Tibial artery (tissue), 4 donors: ENCODE data around the gene CNRIP1.

Source experiments
- DNase-seq, 2 donors: peaks; one replicate each; pipeline ENCODE4 v3.0.0-alpha.2; 2019
- H3K27ac ChIP-seq, 2 donors: fragments of 200-600 bp; sonication (generic) in 1 of 2; 1 replicate in 1 of 2; 2 replicates in 1 of 2; pipeline ENCODE4 v1.5.1; 2018 to 2019; ENCODE audit warnings: mild to moderate bottlenecking in 1 of 2
- H3K27me3 ChIP-seq, 2 donors: fragments of 200-600 bp; sonication (generic) in 1 of 2; one replicate each; pipeline versions ENCODE4 v1.5.1 to v1.6.0; 2016 to 2019
- H3K36me3 ChIP-seq, 3 donors: fragments of 200-600 bp; sonication (generic) in 2 of 3; one replicate each; pipeline ENCODE4 v1.5.1; 2016 to 2019; ENCODE audit warnings: mild to moderate bottlenecking in 2 of 3
- H3K4me1 ChIP-seq, 4 donors: fragments of 200-600 bp; sonication (generic) in 2 of 4; 1 replicate in 3 of 4; 2 replicates in 1 of 4; pipeline ENCODE4 v1.5.1; 2016 to 2019
- H3K4me3 ChIP-seq, 2 donors: fragments of 200-600 bp; sonication (generic) in 1 of 2; 1 replicate in 1 of 2; 2 replicates in 1 of 2; pipeline ENCODE4 v1.5.1; 2018 to 2019; ENCODE audit warnings: mild to moderate bottlenecking in 2 of 2
- H3K9me3 ChIP-seq, 3 donors: fragments of 200-600 bp; sonication (generic) in 1 of 3; one replicate each; pipeline ENCODE4 v1.5.1; 2016 to 2019
- CTCF ChIP-seq, 2 experiments: fragments of 200-600 bp in 1 of 2; fragments of 450-650 bp in 1 of 2; IDR thresholded peaks; one replicate each; pipeline ENCODE4 v1.5.1; 2017 to 2019; ENCODE audit warnings: antibody characterized with exemption in 2 of 2, mild to moderate bottlenecking in 1 of 2, moderate library complexity in 1 of 2
- intact Hi-C: fragments of 100-400 bp; cut with DNase I; formaldehyde crosslinking; loops from one replicate; pipeline ENCODE4 v1.15.0; 2023; ENCODE audit warnings: low total_unique reads

CNRIP1 gene

GRCh38 chr2:68295516-68295915, 24.2 kb downstream of the CNRIP1 start:
- Histone ChIP-seq H3K4me3 (no peak overlapping the region), H3K9me3 (no peaks in the 10 kb centered on the region), H3K27ac (no peak overlapping the region), H3K4me1 (no peaks in the 10 kb centered on the region), H3K36me3 (no peaks in the 10 kb centered on the region), H3K27me3 (no peaks in the 10 kb centered on the region)
- no peak for DNase-seq
- TF ChIP-seq CTCF (IDR thresholded peaks at IDR 0.05), result no peak
- intact Hi-C loops, result no loop called here

- no peaks in the 10 kb centered on the region for H3K36me3 ChIP-seq
- no peaks in the 10 kb centered on the region for H3K4me1 ChIP-seq
- no peaks in the 10 kb centered on the region for H3K9me3 ChIP-seq
- no peak overlapping the region for H3K27ac ChIP-seq
- DNase-seq, result no peak
- no peaks in the 10 kb centered on the region for H3K27me3 ChIP-seq
- no peak overlapping the region for H3K4me3 ChIP-seq
- intact Hi-C loops, result no loop called here
- no peak for TF ChIP-seq CTCF (IDR thresholded peaks at IDR 0.05)
Observed at GRCh38 chr2:68294913-68295312, 24.8 kb downstream of the CNRIP1 start.

GRCh38 chr2:68294187-68294586, 25.6 kb downstream of the CNRIP1 start:
- intact Hi-C loops, result no loop called here
- no peak for TF ChIP-seq CTCF (IDR thresholded peaks at IDR 0.05)

GRCh38 chr2:68293755-68294154, 26.0 kb downstream of the CNRIP1 start:
- Histone ChIP-seq H3K36me3 (no peaks in the 10 kb centered on the region), H3K27ac (no peak overlapping the region), H3K9me3 (no peaks in the 10 kb centered on the region), H3K27me3 (no peaks in the 10 kb centered on the region), H3K4me3 (no peak overlapping the region), H3K4me1 (no peaks in the 10 kb centered on the region)
- DNase-seq, result no peak
- no peak for TF ChIP-seq CTCF (IDR thresholded peaks at IDR 0.05)
- intact Hi-C loops, result no loop called here

More at GRCh38 chr2:68294187-68294586, 25.6 kb downstream of the CNRIP1 start:
- no peaks in the 10 kb centered on the region for H3K36me3 ChIP-seq
- H3K27ac ChIP-seq, result no peak overlapping the region
- no peaks in the 10 kb centered on the region for H3K9me3 ChIP-seq
- no peaks in the 10 kb centered on the region for H3K4me1 ChIP-seq
- H3K4me3 ChIP-seq, result no peak overlapping the region
- DNase-seq, result no peak
- no peaks in the 10 kb centered on the region for H3K27me3 ChIP-seq

GRCh38 chr2:68293024-68293423, 26.7 kb downstream of the CNRIP1 start:
- H3K36me3 ChIP-seq, result no peaks in the 10 kb centered on the region
- TF ChIP-seq CTCF (IDR thresholded peaks at IDR 0.05), result no peak
- H3K4me1 ChIP-seq, result no peaks in the 10 kb centered on the region
- intact Hi-C loops, result no loop called here
- no peak for DNase-seq
- no peaks in the 10 kb centered on the region for H3K9me3 ChIP-seq
- no peak overlapping the region for H3K4me3 ChIP-seq
- no peaks in the 10 kb centered on the region for H3K27me3 ChIP-seq
- no peak overlapping the region for H3K27ac ChIP-seq

GRCh38 chr2:68292108-68292710, 27.5 kb downstream of the CNRIP1 start:
- intact Hi-C loops, result no loop called here
- Histone ChIP-seq H3K27me3 (no peaks in the 10 kb centered on the region), H3K36me3 (no peaks in the 10 kb centered on the region), H3K27ac (no peak overlapping the region), H3K9me3 (no peaks in the 10 kb centered on the region), H3K4me1 (peaks cover 0 to 5% (median 0%) of the 10 kb centered on the region in 4 donors), H3K4me3 (no peak overlapping the region)
- peak; percentile 31 to 44 for TF ChIP-seq CTCF (IDR thresholded peaks at IDR 0.05)
- DNase-seq, result no peak
